Small intestine (tissue), 16 donors: ENCODE measurements around the gene PRSS36. TPM values are rescaled to one million over a fixed set of nuclear protein-coding genes. Genes with fewer than 3 reads are reported as not detected.
"Not testable (repeated sequence)": the region's sequence is repeated elsewhere in the genome, so short reads cannot be mapped to it uniquely, and the experiment has no call there.

Experiments
- DNase-seq, 2 donors: peaks; one replicate each; pipeline versions ENCODE4 v3.0.0 to v3.0.0-alpha.2; 2013
- FAIRE-seq: peaks from 2 replicates; lab custom pipeline; 2012; peaks lifted over from hg19 to GRCh38; lab: Jason Lieb, UNC
- H3K27ac ChIP-seq, 3 donors: one replicate each; pipeline ENCODE4 v1.5.1; 2013; ENCODE audit warnings: low read length in 2 of 3, mild to moderate bottlenecking in 2 of 3, control low read depth in 1 of 3, inconsistent platforms in 1 of 3, low read depth in 1 of 3, moderate library complexity in 1 of 3
- H3K27me3 ChIP-seq, 3 donors: one replicate each; pipeline ENCODE4 v1.6.1; 2013; ENCODE audit warnings: low read length in 3 of 3, inconsistent platforms in 1 of 3; ENCODE audit not compliant: control insufficient read depth in 3 of 3, insufficient read depth in 3 of 3
- H3K36me3 ChIP-seq, 3 donors: one replicate each; pipeline ENCODE4 v1.6.1; 2013; ENCODE audit warnings: low read length in 3 of 3, inconsistent platforms in 1 of 3, low read depth in 1 of 3, mild to moderate bottlenecking in 1 of 3, moderate library complexity in 1 of 3; ENCODE audit not compliant: control insufficient read depth in 3 of 3, insufficient read depth in 2 of 3
- H3K4me1 ChIP-seq, 3 donors: one replicate each; pipeline ENCODE4 v1.6.1; 2013; ENCODE audit warnings: low read length in 2 of 3, inconsistent platforms in 1 of 3, low read depth in 1 of 3, mild to moderate bottlenecking in 1 of 3, moderate library complexity in 1 of 3; ENCODE audit not compliant: control insufficient read depth in 3 of 3, insufficient read depth in 2 of 3
- H3K4me3 ChIP-seq, 3 donors: one replicate each; pipeline ENCODE4 v1.5.1; 2013; ENCODE audit warnings: low read length in 3 of 3, control low read depth in 1 of 3, inconsistent platforms in 1 of 3, low read depth in 1 of 3, mild to moderate bottlenecking in 1 of 3, moderate library complexity in 1 of 3
- H3K9me3 ChIP-seq, 2 donors: one replicate each; pipeline ENCODE4 v1.6.1; 2013; ENCODE audit warnings: low read depth in 1 of 2, low read length in 1 of 2; ENCODE audit not compliant: control insufficient read depth in 2 of 2, insufficient read depth in 1 of 2
- WGBS, 3 donors: extraction: QIAGEN DNeasy Blood & Tissue Kit; methylation state at CpG; one replicate each; pipeline ENCODE4 v1.1.7; 2013; 5-methylcytosine and 5-hydroxymethylcytosine counted together
- long read RNA-seq, 10 donors: transcript quantifications; one replicate each; lab custom pipeline, GENCODE V29; 2026
- polyA plus RNA-seq, 4 donors: library from polyadenylated mRNA; stranded (reverse) in 3 of 4; unstranded in 1 of 4; fragments of 200-250 nt in 3 of 4; fragments of 120-200 nt in 1 of 4; gene quantifications; one replicate each; pipeline versions ENCODE4 v1.2.1 to v1.2.3, GENCODE V29; 2013
- donor health status: healthy with polysubstance abuse.
- donor health status: control.
- donor health status: control.
- donor health status: Bipolar disorder and iron deficiency.
- donor health status: healthy.

The PRSS36 gene
- polyA plus RNA-seq: 10 to 100 TPM in 2 of 4 donors, 1 to 10 TPM in 2; 2.5 to 19.2 (median 8.1) TPM
- long read RNA-seq, donor 1: 0 reads
- long read RNA-seq, donor 2: 0 reads
- long read RNA-seq, donor 3: 0 reads
- long read RNA-seq, donor 4: 0 reads
- long read RNA-seq, donor 5: 0 reads
- long read RNA-seq, donor 6: 0 reads
- long read RNA-seq, donor 7: 0 reads
- long read RNA-seq, donor 8: 0 reads
- long read RNA-seq, donor 9: 0 reads
- long read RNA-seq, donor 10: 0 reads

- Histone ChIP-seq H3K4me3 (no peak within 1 kb of the TSS), H3K4me1 (peaks cover 0 to 8% (median 0%) of the 10 kb centered on the region in 3 donors), H3K27me3 (peaks cover 0 to 8% (median 0%) of the 10 kb centered on the region in 3 donors), H3K36me3 (no peaks in the 10 kb centered on the region), H3K27ac (no peak within 1 kb of the TSS), H3K9me3 (no peaks in the 10 kb centered on the region)
- no peak for FAIRE-seq
- WGBS, 3 donors: 65 to 81% (median 69%) methylated on average over 11 of the region's 11 CpGs
- peak in 1 of 2 donors; percentile 24 for DNase-seq
Measured at GRCh38 chr16:31149894-31150890, at the start of gene PRSS36. Gene PRSS36 (minus strand): TSS chr16:31150066. CDS start chr16:31150035, 31 bp downstream.

DNA sequence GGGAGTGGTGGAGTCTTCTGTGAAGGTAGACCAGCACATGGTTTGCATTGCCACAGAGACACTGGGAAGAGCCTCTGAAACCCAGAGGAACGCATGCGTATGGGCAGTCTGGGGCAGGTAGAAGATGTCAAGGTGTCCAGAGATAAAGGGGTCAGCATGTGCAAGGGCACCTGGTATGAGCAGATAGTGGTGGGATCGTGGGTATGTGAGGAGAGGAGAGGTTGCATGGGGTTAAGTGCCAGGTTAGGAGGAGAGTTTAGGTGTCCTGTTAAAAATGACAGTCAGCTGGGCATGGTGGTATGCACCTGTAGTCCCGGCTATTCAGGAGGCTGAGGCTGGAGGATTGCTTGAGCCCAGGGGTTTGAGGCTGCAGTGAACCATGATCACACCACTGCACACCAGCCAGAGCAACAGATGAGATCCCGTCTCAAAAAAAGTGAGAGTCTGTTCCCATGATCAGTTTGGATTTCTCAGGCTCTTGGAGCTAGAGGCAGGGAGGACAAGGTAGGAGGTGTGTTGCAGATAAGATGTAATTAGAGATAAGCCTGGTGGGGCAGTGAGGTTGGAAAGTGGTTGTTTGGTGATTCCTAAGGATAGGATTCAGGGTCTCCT lies 49.7 kb upstream of the PRSS36 start:
- FAIRE-seq: no peak
- H3K27me3 ChIP-seq: no peaks in the 10 kb centered on the region
- H3K4me3 ChIP-seq: no peak overlapping the region
- peak overlapping the region in 1 of 3 donors; percentile 2 for H3K27ac ChIP-seq
- DNase-seq: no peak
- H3K36me3 ChIP-seq: peaks cover 0 to 40% (median 3%) of the 10 kb centered on the region in 3 donors
- WGBS, 3 donors: 79 to 89% (median 85%) methylated on average over 5 of the region's 5 CpGs
- H3K9me3 ChIP-seq: no peaks in the 10 kb centered on the region
- peaks cover 0 to 16% (median 4%) of the 10 kb centered on the region in 3 donors for H3K4me1 ChIP-seq

DNA sequence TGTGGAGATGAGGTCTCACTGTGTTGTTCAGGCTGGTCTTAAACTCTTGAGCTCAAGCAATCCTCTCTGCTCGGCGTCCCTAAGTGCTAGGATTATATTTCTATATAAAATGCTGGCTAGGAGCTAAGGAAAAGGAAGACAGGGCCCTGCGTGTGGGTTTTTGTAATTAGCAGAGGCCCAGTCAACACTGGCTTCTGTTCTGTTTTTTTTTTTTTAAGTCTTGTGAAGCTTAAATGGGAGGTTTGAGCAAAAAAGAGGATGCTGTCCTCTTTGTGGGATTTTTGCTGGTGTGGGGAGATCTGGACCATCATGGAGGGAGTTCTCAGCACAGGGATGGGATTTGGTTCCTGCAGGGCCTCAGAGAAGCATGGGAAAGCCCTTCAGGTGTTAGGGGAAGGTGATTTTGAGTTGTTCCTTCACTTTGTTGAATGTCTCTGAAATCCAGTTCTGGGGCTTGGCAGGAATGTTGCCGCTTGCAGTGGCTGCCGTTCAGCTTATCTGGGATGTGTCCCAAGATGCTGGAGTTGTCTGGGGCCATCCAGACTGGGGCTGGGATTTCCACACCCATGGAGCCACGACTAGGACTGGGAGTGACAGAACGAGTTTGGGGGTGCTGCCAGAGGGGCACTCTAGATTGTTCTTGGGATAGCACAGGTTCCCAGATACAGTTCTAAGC lies 48.5 kb upstream of the PRSS36 start:
- Histone ChIP-seq H3K27me3 (no peaks in the 10 kb centered on the region), H3K27ac (no peak overlapping the region), H3K4me1 (peaks cover 0 to 16% (median 4%) of the 10 kb centered on the region in 3 donors), H3K4me3 (no peak overlapping the region), H3K9me3 (no peaks in the 10 kb centered on the region), H3K36me3 (peaks cover 6 to 51% (median 7%) of the 10 kb centered on the region in 3 donors)
- DNase-seq (no peak), FAIRE-seq (no peak)
- 60 to 64% (median 64%) methylated on average over 7 of the region's 7 CpGs for WGBS, 3 donors

DNA sequence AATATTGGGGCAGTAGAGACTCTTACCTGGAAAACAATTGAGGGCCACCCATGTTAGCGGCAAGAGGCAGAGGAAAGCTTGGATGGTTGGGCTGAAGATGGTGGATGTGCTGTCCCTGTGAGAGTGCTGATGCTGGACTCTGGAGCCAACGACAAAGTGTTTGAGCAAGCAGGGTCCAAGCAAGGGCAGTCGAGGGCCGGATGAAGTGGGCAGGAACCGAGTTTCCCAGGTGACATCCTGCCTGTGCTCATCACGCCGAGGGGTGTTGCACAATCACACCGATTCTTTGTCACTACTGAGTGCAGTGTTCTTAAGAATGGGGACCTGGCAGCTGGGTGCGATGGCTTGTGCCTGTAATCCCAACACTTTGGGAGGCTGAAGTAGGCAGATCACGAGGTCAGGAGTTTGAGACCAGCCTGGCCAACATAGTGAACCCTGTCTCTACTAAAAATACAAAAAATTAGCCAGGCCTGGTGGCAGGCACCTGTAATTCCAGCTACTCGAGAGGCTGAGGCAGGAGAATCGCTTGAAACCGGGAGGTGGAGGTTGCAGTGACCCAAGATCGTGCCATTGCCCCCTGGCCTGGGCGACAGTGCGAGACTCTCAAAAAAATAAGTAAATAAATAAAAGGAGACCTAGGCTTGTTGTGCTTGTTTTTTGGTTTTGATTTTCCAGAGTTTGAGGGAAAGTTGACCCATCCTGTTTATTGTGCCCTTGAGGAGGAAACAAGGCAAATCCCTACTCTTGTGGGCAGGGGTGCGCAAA lies 46.6 kb upstream of the PRSS36 start:
- WGBS, 3 donors: 84 to 90% (median 87%) methylated on average over 17 of the region's 17 CpGs
- Histone ChIP-seq H3K9me3 (no peaks in the 10 kb centered on the region), H3K4me3 (no peak overlapping the region), H3K27me3 (no peaks in the 10 kb centered on the region), H3K36me3 (peaks cover 17 to 64% (median 20%) of the 10 kb centered on the region in 3 donors), H3K4me1 (peaks cover 0 to 10% (median 4%) of the 10 kb centered on the region in 3 donors), H3K27ac (no peak overlapping the region)
- FAIRE-seq (no peak), DNase-seq (no peak)

GRCh38 chr16:31195861-31196260 lies 46.0 kb upstream of the PRSS36 start:
- H3K27ac ChIP-seq, H3K9me3 ChIP-seq, FAIRE-seq, H3K4me3 ChIP-seq, H3K4me1 ChIP-seq, DNase-seq, H3K27me3 ChIP-seq: not testable (repeated sequence)
- WGBS, 3 donors: 93 to 96% (median 95%) methylated on average over 11 of the region's 11 CpGs
- H3K36me3 ChIP-seq: peaks cover 22 to 67% (median 26%) of the 10 kb centered on the region in 3 donors

GRCh38 chr16:31194898-31195297 lies 45.0 kb upstream of the PRSS36 start:
- FAIRE-seq: no peak
- no peak for DNase-seq
- Histone ChIP-seq H3K9me3 (no peaks in the 10 kb centered on the region), H3K27me3 (no peaks in the 10 kb centered on the region), H3K4me1 (peaks cover 0 to 2% (median 0%) of the 10 kb centered on the region in 3 donors), H3K4me3 (no peak overlapping the region), H3K36me3 (peaks cover 27 to 72% (median 36%) of the 10 kb centered on the region in 3 donors), H3K27ac (no peak overlapping the region)
- WGBS, 3 donors: 77 to 82% (median 80%) methylated on average over 7 of the region's 7 CpGs

- FAIRE-seq (no peak), DNase-seq (no peak)
- H3K27me3 ChIP-seq: no peaks in the 10 kb centered on the region
- no peak overlapping the region for H3K27ac ChIP-seq
- H3K36me3 ChIP-seq: peaks cover 30 to 72% (median 42%) of the 10 kb centered on the region in 3 donors
- no peak overlapping the region for H3K4me3 ChIP-seq
- H3K4me1 ChIP-seq: no peaks in the 10 kb centered on the region
- no peaks in the 10 kb centered on the region for H3K9me3 ChIP-seq
- 83 to 94% (median 89%) methylated on average over 2 of the region's 2 CpGs for WGBS, 3 donors
Measured at GRCh38 chr16:31193874-31194273, 44.0 kb upstream of the PRSS36 start.
